GM19438 (cell line): Measurements from ENCODE around the gene PTGES2.

Experiments
- ATAC-seq: cut with Tn5 transposase; IDR thresholded peaks from one replicate; pipeline ENCODE4 v1.9.1; 2021; ENCODE audit warnings: low read depth; ENCODE audit not compliant: unreplicated experiment

The PTGES2 gene

GRCh38 chr9:128153947-128154695 lies 26.6 kb upstream of the PTGES2 start:
- ATAC-seq, result no peak

DNA sequence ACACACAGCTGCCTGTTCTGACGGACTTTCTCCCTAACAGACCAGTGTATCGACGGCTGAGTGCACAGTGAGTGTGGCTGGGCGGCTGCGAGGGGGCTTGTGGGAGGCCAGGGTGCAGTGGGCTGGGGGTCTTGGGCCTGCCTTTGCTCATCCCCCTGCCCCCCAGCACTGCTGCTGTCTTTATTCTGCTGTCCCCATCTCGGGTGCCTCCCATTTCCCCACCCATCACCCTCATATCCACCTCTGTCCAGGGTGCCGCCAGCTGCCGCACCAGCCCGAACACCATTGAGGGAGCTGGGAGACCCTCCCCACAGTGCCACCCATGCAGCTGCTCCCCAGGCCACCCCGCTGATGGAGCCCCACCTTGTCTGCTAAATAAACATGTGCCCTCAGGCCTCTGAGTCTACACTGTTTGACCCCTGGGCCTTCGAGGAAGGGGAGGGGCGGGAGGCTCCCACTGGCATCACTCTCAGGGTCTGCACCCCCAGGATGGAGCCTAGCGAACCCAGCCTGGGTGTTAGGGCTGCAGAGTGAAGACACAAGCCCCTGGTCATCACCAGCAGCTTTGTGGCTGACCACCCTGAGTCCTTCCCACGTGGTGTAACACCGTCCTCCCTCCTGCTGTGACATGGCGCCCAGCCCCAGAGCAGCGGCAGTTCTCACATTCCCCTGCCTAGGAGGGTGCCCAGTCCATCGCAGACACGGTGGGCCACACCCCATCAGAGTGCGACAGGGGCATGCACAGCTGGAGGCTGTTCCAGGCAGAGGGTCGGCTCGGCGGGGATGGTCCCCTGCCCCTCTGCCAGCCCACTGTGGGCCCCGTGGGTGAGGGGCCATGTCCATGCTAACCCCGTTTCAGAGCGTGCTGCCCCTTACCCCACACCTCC lies 25.8 kb upstream of the PTGES2 start:
- ATAC-seq, result no peak

DNA sequence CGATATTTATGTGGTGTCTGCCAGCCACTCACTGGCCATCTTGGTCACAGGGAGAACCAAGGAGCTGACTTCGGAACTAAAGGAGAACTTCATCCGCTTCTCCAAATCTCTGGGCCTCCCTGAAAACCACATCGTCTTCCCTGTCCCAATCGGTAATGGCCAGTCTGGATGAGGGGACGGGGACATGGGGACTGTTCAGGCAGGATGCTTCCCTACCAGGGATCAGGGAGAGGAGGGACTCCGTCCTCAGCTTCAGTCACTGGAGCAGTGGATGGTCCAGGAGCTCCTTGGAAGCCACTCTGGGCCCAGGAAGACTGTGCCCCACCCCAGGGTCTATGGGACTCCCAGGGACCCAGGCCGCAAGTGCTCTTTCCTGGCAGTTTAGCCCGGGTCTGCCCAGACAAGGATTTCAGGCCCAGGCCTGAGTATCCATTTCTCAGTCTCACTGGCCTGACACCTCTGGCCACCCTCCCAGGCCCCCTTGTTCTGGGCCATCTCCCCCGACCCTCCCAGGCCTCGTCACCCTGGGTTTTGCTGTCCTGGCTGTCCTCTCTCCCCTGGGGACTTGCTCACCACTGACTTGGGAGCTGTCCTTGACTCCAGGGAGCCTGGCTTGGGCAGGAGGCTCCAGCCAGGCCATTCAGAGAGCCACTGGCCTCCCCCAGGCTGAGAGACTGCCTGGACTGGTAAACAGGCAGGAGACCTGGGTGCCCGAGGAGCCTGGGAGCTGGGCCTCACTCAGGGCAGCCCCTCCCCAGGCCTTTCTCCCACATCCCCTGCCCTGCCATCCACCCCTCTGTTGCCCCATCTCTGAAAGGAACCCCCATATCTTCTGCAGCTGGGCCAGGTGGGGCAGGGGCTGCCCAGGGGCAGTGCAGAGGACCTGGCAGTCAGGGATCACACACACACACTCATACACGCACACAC lies 24.9 kb upstream of the PTGES2 start:
- no peak for ATAC-seq

DNA sequence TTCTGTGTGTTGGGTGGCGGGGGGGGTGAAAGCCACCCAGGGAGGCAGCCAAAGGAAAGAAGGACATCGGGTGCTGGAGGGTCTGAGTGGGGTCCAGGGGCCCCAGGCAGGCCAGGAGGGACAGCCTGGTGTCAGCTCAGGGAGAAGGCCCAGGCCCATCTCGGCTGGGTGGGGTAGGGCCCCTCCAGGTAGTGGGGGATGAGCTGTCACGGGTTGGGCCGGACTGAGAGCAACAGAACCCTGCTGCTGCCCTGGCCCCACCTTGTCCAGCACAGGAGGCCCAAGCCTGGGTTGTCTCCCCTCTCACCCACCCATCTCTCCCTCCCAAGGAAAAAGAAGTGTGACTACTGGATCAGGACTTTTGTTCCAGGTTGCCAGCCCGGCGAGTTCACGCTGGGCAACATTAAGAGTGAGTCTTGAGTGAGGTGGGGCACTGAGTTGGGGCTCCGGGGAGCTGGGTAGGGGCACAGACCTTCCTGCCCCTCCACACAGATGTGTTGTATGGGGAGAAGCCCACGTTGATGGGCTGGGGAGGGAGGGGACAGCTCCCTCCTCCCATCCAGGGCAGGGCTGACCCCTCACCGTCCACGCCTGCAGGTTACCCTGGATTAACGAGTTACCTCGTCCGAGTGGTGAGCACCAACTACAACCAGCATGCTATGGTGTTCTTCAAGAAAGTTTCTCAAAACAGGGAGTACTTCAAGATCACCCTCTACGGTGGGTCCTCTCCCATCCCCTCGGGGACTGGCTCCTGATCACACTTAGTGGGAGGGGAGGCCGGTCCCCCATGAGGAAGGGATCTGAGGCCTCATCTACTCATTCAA lies 24.0 kb upstream of the PTGES2 start:
- ATAC-seq, result no peak

DNA sequence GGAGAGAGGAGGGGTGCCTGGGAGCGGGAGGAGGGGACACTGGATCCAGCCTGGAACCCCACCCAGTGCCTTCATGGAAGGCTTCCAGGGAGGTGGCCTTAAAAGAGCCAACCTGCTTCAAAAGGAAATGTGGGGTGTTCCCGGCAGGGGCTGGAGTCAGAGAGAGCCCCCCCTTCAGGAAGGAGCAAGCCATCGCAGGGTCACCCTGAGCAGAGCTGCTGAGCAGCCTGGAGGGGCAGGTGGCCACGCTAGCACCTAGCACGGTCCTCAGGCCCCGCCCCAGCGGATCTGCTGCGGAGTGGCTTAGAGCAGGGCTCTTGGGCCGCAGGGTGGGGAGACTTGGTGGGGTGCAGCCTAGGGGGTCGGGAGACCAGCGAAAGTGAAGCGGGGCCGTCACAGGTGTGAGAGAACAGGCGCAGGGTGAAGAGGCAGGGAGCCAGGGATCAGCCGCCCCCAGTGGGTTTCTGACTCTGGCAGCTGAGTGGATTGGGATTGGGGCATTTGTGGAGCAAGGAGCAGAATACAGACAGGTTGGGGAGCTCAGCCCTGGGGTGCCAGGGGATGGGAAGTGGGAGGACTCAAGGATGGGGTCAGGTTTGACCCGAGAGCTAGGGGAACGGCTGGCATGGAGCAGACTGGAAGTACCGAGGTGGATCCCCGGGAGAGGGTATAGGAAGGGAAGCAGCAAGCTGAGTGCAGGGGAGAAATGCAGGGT lies 23.2 kb upstream of the PTGES2 start:
- no peak for ATAC-seq

DNA sequence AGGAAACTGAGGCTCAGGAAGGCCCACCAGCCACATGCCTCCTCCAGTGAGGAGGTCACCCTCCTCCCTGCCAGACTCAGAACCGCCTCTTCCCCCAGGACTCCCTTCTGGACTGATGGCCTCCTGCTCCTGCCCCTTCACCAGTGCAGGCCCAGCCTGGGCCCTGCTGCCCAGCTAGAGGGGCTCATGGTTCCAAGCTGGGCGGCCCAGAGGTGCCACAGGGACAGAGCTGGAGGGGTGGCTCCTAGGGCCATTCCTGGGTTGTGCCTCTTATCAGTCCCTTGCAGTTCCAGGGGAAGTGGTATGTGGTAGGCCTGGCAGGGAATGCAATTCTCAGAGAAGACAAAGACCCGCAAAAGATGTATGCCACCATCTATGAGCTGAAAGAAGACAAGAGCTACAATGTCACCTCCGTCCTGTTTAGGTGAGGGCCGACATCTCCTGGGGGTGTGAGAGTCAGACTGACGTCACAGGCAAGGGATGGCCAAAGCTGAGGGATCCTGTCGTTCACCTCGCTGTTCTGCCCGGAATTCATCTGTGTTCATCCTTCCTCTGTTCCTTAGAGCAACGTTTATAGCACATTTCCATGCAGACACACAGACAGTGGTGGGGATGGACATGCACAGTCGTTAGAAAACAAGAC lies 22.5 kb upstream of the PTGES2 start:
- ATAC-seq, result no peak

GRCh38 chr9:128149001-128149701 lies 21.6 kb upstream of the PTGES2 start, which contains the start of gene LCN2:
Gene LCN2 (plus strand): TSS chr9:128149453. CDS start chr9:128149526, 73 bp downstream.
- ATAC-seq, result no peak

GRCh38 chr9:128148509-128149000 lies 21.0 kb upstream of the PTGES2 start:
- no peak for ATAC-seq

DNA sequence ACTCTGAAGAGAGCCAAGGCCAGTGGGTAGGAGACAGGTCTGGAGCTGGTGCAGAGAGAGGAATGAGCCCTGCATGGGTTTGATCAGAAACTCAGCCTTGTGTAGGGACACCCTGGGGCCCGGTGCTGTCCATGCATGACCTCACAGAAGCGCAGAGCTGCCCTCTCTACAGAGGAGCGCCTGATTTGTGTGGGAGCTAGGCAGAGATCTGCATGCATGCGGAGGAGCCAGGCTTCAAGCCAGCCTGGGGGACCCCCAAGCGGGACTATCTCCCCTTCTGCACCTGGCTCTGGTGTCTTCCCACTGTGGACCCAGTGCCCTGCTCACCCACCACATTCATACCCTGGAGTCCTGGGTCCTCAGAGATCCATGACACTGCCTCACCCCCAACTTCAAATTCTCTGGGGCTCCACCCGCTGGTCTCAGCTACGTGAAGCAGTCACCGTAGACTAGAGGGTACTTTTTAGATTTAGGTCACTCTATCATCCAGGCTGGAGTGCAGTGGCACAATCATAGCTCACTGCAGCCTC lies 19.1 kb upstream of the PTGES2 start:
- no peak for ATAC-seq

DNA sequence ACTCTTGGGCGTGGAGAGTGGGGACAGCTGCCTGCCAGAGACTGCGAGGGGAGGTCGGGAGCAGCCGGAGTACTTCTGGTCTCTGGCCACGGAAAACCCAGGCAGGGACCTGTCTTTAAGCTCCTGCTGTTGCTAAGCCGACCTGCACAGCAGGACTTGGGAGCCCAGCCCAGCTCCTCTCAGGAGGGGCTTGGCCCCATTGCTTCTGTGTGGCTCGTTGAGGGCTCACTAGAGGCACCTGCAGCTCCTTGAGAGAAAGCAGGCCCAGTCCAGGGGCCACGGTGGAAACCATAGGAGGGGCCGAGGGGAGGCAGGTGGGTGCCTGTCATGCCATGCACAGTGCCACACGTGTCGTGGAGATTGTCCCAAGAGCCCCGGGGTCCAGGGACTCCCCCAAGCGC lies 18.4 kb upstream of the PTGES2 start:
- ATAC-seq, result no peak

DNA sequence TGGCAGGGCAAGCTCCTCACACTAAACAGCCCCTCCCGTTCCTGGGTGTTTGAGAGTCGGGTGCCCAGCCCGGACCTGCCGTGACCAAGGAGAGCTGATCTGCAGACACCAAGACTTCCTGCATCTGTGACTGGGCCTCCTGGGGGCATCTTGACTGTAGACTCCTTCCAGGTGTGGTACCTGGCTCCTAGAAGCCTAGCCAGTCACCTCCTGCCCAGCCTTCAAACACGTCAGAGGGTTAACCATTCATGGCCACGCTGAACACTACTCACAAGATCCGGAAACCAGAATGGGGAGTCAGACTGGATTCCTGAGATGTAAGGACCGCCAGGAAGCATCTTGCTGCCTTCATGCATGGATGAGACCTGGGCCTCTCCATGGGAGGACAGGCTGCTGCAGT lies 18.0 kb upstream of the PTGES2 start:
- no peak for ATAC-seq

GRCh38 chr9:128144239-128145181 lies 17.0 kb upstream of the PTGES2 start:
- ATAC-seq, result no peak

GRCh38 chr9:128143525-128144238 lies 16.2 kb upstream of the PTGES2 start:
- ATAC-seq, result no peak

DNA sequence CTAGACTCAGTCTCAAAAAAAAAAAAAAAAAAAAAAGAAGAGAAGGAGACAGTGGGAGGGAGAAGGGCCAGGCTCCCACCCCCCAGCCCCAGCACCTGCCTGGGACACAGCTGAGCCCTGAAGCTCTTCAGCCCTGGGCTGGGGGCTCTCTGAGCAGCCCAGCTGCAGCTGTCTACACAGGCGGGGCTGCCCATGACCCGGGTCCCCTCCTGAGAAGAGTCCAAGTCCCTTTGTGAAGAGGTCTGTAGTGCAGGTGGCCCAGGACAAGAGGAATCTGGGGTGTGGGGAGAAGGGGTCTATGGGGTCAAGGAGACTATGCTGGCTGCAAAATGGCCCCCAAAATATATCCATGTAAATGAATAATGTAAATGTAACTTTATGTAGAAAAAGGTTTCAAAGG lies 15.1 kb upstream of the PTGES2 start:
- no peak for ATAC-seq

- ATAC-seq, result no peak
These were observed 14.5 kb upstream of the PTGES2 start for GRCh38 chr9:128142061-128142460.

DNA sequence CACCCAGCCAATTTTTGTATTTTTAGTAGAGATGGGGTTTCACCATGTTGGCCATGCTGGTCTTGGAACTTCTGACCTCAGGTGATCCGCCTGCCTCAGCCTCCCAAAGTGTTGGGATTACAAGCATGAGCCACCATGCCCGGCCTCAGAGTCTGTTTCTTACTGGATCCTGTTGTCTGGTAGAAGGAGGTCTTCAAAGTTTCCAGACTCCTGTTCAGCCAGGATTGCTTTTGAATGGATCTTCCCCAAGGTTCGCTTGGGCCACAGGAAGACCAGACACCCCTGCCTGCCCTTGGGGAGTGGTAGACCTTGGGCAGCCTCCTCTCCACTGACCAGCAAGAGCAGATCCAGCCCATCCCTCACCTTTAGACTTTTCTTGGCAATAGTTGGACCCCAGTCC lies 14.1 kb upstream of the PTGES2 start:
- ATAC-seq, result no peak
